Subcutaneous abdominal adipose tissue (tissue), 5 donors: Measurements from ENCODE around the gene ATP11C.
"Not testable (repeated sequence)": the region's sequence is repeated elsewhere in the genome, so short reads cannot be mapped to it uniquely, and the experiment has no call there.

ENCODE experiments used
- H3K27ac ChIP-seq: one replicate; pipeline ENCODE4 v1.7.0; 2013; ENCODE audit warnings: low read depth, mild to moderate bottlenecking, inconsistent platforms, low read length, moderate library complexity
- H3K27me3 ChIP-seq, 5 donors: one replicate each; pipeline ENCODE4 v1.7.0; 2013; ENCODE audit warnings: low read length in 5 of 5, inconsistent platforms in 1 of 5; ENCODE audit not compliant: control insufficient read depth in 5 of 5, insufficient read depth in 4 of 5
- H3K36me3 ChIP-seq, 5 donors: one replicate each; pipeline ENCODE4 v1.7.0; 2013; ENCODE audit warnings: low read length in 5 of 5; ENCODE audit not compliant: control insufficient read depth in 5 of 5, insufficient read depth in 5 of 5
- H3K4me1 ChIP-seq, 5 donors: one replicate each; pipeline ENCODE4 v1.7.0; 2013; ENCODE audit warnings: low read length in 5 of 5, mild to moderate bottlenecking in 3 of 5, moderate library complexity in 1 of 5; ENCODE audit not compliant: control insufficient read depth in 5 of 5, insufficient read depth in 5 of 5
- H3K4me3 ChIP-seq, 5 donors: one replicate each; pipeline ENCODE4 v1.7.0; 2013; ENCODE audit warnings: low read length in 5 of 5, low read depth in 1 of 5
- H3K9ac ChIP-seq, 5 donors: one replicate each; pipeline ENCODE4 v1.7.0; 2013; ENCODE audit warnings: low read length in 5 of 5, mild to moderate bottlenecking in 4 of 5, moderate library complexity in 3 of 5
- H3K9me3 ChIP-seq, 5 donors: one replicate each; pipeline ENCODE4 v1.7.0; 2013; ENCODE audit warnings: low read length in 5 of 5; ENCODE audit not compliant: control insufficient read depth in 5 of 5
- donor health status: healthy.
- donor health status: healthy.
- donor health status: healthy.
- donor health status: healthy.
- donor health status: healthy.

ATP11C gene

GRCh38 chrX:139930401-139930800, 2.5 kb downstream of the ATP11C start:
- H3K4me3 ChIP-seq: peak overlapping the region in 2 of 5 donors; percentile 72 to 74
- H3K4me1 ChIP-seq: peaks cover 0 to 14% (median 4%) of the 10 kb centered on the region in 5 donors
- H3K36me3 ChIP-seq: no peaks in the 10 kb centered on the region
- peaks cover 0 to 3% (median 2%) of the 10 kb centered on the region in 5 donors for H3K27me3 ChIP-seq
- no peak overlapping the region for H3K27ac ChIP-seq
- H3K9ac ChIP-seq: no peak overlapping the region
- H3K9me3 ChIP-seq: no peaks in the 10 kb centered on the region

GRCh38 chrX:139929876-139930275, 3.0 kb downstream of the ATP11C start:
- Histone ChIP-seq H3K27ac (no peak overlapping the region), H3K4me1 (peaks cover 0 to 14% (median 4%) of the 10 kb centered on the region in 5 donors), H3K36me3 (no peaks in the 10 kb centered on the region), H3K9me3 (no peaks in the 10 kb centered on the region), H3K4me3 (no peak overlapping the region), H3K9ac (no peak overlapping the region), H3K27me3 (peaks cover 0 to 3% (median 2%) of the 10 kb centered on the region in 5 donors)

- Histone ChIP-seq H3K27me3 (no peaks in the 10 kb centered on the region), H3K4me1 (peaks cover 0 to 10% (median 0%) of the 10 kb centered on the region in 5 donors), H3K4me3 (no peak overlapping the region), H3K9ac (no peak overlapping the region), H3K27ac (no peak overlapping the region), H3K36me3 (no peaks in the 10 kb centered on the region), H3K9me3 (no peaks in the 10 kb centered on the region)
Observed at GRCh38 chrX:139924696-139925095, 8.2 kb downstream of the ATP11C start.

- no peaks in the 10 kb centered on the region for H3K9me3 ChIP-seq
- H3K27me3 ChIP-seq: no peaks in the 10 kb centered on the region
- H3K4me3 ChIP-seq: no peak overlapping the region
- peaks cover 0 to 10% (median 0%) of the 10 kb centered on the region in 5 donors for H3K4me1 ChIP-seq
- no peak overlapping the region for H3K9ac ChIP-seq
- H3K36me3 ChIP-seq: no peaks in the 10 kb centered on the region
- H3K27ac ChIP-seq: no peak overlapping the region
Observed at GRCh38 chrX:139924069-139924695, 8.7 kb downstream of the ATP11C start.

- H3K4me3 ChIP-seq, H3K36me3 ChIP-seq, H3K27ac ChIP-seq, H3K9me3 ChIP-seq, H3K4me1 ChIP-seq, H3K9ac ChIP-seq, H3K27me3 ChIP-seq: not testable (repeated sequence)
Observed at GRCh38 chrX:139921142-139921541, 11.7 kb downstream of the ATP11C start.

GRCh38 chrX:139920316-139920715, 12.5 kb downstream of the ATP11C start:
- H3K27ac ChIP-seq: no peak overlapping the region
- H3K9me3 ChIP-seq: no peaks in the 10 kb centered on the region
- no peak overlapping the region for H3K9ac ChIP-seq
- H3K27me3 ChIP-seq: no peaks in the 10 kb centered on the region
- H3K36me3 ChIP-seq: no peaks in the 10 kb centered on the region
- no peak overlapping the region for H3K4me3 ChIP-seq
- H3K4me1 ChIP-seq: peaks cover 0 to 10% (median 0%) of the 10 kb centered on the region in 5 donors

GRCh38 chrX:139914421-139914820, 18.4 kb downstream of the ATP11C start:
- no peaks in the 10 kb centered on the region for H3K9me3 ChIP-seq
- no peak overlapping the region for H3K9ac ChIP-seq
- peaks cover 0 to 2% (median 0%) of the 10 kb centered on the region in 5 donors for H3K36me3 ChIP-seq
- no peak overlapping the region for H3K27ac ChIP-seq
- H3K4me1 ChIP-seq: no peaks in the 10 kb centered on the region
- no peak overlapping the region for H3K4me3 ChIP-seq
- no peaks in the 10 kb centered on the region for H3K27me3 ChIP-seq

GRCh38 chrX:139909712-139910111, 23.1 kb downstream of the ATP11C start:
- Histone ChIP-seq H3K27ac (no peak overlapping the region), H3K36me3 (peaks cover 0 to 2% (median 0%) of the 10 kb centered on the region in 5 donors), H3K9ac (no peak overlapping the region), H3K9me3 (no peaks in the 10 kb centered on the region), H3K4me3 (no peak overlapping the region), H3K4me1 (peaks cover 0 to 3% (median 0%) of the 10 kb centered on the region in 5 donors), H3K27me3 (no peaks in the 10 kb centered on the region)

- Histone ChIP-seq H3K27me3 (no peaks in the 10 kb centered on the region), H3K9me3 (no peaks in the 10 kb centered on the region), H3K36me3 (no peaks in the 10 kb centered on the region), H3K4me1 (peaks cover 0 to 3% (median 0%) of the 10 kb centered on the region in 5 donors), H3K9ac (no peak overlapping the region), H3K4me3 (no peak overlapping the region), H3K27ac (no peak overlapping the region)
Observed at GRCh38 chrX:139907078-139907477, 25.8 kb downstream of the ATP11C start.

GRCh38 chrX:139905743-139906142, 27.1 kb downstream of the ATP11C start:
- no peaks in the 10 kb centered on the region for H3K36me3 ChIP-seq
- H3K4me1 ChIP-seq: peaks cover 0 to 3% (median 0%) of the 10 kb centered on the region in 5 donors
- no peaks in the 10 kb centered on the region for H3K9me3 ChIP-seq
- H3K27ac ChIP-seq: no peak overlapping the region
- no peak overlapping the region for H3K4me3 ChIP-seq
- H3K27me3 ChIP-seq: peaks cover 0 to 2% (median 0%) of the 10 kb centered on the region in 5 donors
- H3K9ac ChIP-seq: no peak overlapping the region
